HG03175 (cell line): ENCODE results near the gene CBLB.
"Not testable (repeated sequence)": the region's sequence is repeated elsewhere in the genome, so short reads cannot be mapped to it uniquely, and the experiment has no call there.

Experiments
- ATAC-seq: cut with Tn5 transposase; IDR thresholded peaks from one replicate; pipeline ENCODE4 v1.9.1; 2021; ENCODE audit warnings: mild to moderate bottlenecking, moderate library complexity; ENCODE audit not compliant: unreplicated experiment

Gene CBLB

DNA sequence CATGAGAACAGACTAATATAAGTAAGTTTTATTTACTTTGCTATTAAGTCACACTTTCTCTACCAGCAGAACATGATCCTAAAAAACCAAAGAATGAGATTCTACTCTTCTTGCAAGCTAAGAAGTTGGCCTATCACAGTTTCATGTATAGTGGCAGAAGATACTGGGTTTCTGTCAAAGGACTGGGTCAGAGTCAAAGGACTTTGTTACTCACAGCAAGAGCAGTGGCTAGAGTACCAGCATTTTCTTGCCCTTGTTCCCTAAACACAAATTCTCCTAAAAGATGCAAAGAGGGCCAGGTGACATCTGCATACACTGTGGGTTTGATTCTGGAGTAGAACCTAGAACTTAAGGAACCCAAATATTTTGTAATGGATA is 105.2 kb downstream of the CBLB start:
- no peak for ATAC-seq

- no peak for ATAC-seq
Observed at GRCh38 chr3:105762749-105763658, 105.8 kb downstream of the CBLB start.

- not testable (repeated sequence) for ATAC-seq
Observed at GRCh38 chr3:105762214-105762613, 106.6 kb downstream of the CBLB start.

DNA sequence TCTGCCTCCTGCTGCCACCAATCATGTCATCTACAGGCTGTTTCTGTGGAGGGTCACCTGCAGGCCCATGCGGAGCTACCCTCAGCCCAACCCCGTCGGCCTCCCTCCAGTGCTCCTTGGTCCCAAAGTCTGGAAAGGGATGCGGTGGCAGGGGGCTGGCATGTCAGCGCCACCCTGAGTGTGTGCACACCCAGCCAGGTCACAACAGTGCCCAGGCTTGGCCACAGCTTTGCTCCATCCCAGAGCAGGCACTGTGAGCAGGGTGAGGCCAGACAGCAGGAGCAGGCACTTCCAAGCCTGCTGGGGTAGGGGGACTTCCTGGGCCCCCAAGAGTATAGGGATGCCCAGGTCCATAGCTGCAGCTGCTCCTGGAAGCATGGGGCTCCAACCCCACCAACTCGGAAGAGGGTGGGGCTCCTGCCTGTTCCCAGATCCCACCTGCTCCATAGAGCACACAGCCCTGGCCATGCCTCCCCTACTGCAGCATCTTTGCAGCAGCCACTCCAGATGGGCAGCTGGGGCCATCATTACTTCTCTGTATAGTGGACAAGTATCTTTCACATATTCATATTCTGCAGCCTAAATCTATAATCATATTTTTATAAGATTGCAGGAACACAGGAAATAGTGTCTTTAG is 109.3 kb downstream of the CBLB start:
- no peak for ATAC-seq

- no peak for ATAC-seq
Observed at GRCh38 chr3:105758451-105758850, 110.4 kb downstream of the CBLB start.

DNA sequence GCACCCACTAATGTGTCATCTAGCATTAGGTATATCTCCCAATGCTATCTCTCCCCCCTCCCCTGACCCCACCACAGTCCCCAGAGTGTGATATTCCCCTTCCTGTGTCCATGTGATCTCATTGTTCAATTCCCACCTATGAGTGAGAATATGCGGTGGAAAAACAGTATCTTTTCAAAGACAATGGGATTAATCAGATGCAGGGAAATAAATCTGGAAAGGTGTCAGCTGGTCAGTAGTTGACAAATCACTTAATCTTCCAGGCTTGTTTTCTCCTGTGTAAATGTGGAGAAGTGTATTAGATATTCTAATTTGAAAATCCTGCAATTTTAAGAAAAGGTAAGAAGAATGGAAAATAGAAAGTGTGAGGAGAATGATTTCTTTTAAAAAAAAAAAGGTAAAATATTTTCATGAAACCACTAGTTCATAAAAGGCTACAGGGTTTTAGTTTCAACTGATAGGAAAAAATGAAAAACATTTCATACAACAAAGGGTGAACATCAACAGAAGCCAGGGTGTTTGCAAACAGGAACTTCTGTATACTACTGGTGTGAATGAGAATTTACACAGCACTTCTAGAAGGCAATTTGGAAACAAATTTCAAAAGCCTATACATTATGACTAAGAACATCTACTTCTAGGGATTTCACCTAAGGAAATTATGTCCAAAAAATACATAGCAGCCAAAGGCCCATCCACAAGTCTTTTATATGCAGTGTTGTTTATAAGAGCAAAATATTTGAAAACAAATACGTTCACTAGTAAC is 113.5 kb downstream of the CBLB start:
- no peak for ATAC-seq

DNA sequence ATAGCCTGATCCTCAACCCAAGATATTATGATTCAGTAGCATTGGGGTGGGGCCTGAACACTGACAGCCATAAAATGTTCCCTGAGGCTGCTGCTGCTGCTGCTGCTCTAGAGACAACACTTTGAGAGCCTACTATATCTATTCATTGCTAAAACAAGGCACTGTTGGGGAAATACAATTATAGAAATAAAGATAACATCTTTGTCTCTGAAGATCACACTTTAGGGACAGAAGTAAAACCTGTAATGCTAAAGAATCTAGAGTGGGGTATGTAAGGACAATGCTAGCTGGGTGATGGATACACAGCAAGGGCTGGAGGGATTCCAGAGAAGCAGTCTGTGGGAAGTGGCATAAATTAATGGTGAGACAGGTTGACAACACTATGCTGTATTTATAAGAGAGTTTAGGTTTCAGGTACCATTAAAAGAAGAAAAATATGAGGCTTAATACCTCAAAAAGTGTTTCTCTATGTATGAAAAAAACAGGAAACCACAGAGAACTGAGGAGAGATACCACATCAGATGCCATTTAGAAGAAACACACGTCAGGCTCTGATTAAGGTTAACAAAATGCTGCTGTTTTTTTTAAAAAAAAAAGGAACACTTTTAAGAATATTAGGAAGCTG is 115.9 kb downstream of the CBLB start:
- ATAC-seq: peak; percentile 54

- no peak for ATAC-seq
Observed at GRCh38 chr3:105747696-105748095, 121.1 kb downstream of the CBLB start.

GRCh38 chr3:105747060-105747541 is 121.7 kb downstream of the CBLB start:
- no peak for ATAC-seq

DNA sequence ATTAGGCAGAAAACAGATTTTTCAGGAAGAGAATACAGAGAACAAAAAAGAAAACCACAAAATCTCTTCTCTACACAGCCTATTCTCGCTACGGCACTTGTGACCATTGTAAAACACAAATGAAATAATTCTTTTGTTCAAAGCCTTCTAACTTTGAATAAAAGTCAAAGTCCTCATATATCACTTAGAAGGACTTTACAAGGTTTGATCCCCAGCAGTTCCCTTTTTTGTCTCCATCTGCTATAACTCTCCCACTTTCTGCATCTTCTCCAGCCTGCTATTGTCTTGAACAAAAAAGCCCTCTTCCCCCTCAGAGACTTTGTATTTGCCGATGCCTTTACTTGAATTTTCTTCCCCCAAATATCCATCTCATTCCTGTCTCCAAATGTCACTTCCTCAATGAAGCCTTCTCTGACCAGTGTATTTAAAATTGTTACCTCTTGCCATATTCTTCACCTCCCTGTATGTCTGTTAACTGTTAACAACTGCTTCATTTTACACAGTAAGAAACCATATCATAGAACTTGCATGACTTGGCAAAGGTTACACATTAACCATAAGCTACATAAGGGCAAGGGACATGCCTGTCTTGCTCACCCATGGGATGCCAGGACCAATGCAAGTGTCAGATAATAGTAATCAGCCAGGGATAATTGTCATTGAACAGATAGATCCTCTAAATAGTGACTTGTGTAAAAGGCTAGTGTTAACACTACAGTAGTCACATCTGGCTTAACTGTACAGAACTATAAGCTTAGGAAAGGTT is 122.4 kb downstream of the CBLB start:
- ATAC-seq: peak; percentile 74

DNA sequence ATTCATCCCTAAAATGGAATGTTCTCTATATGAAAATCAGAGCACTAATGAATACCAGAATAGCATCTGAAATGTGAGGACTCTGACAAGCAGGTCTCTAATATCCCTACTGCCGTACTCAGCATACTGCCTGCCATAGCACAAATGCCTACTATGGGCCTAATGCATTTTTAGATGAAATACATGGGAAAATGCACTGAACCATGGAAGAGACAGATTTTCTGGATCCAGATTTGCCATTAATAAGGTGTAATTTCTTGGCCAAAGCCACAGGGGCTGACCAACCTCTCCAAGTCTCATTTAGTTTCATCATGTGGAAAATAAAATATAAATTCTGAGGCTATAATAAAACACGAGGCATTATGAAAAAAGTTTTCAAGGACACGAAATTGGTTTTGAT is 123.8 kb downstream of the CBLB start:
- ATAC-seq: no peak

DNA sequence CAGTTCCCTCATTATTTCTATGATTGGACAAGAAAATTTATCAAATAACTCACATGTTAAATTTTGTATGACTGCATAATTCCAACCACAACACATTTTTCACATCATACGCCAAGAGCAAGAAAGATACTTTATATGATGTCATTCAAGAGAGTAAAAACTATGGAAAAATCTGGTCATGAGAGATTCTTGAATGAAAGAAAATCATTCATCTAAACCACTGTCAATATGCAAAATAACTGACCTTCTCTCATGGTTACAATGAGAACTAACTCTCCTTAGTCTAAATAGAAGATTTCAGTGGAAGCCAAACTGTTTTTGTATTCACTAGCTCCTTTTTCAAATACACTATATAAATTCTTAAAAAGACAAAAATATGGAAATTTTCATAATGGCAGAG is 124.6 kb downstream of the CBLB start:
- ATAC-seq: no peak

- no peak for ATAC-seq
Observed at GRCh38 chr3:105733356-105733755, 135.5 kb downstream of the CBLB start.

DNA sequence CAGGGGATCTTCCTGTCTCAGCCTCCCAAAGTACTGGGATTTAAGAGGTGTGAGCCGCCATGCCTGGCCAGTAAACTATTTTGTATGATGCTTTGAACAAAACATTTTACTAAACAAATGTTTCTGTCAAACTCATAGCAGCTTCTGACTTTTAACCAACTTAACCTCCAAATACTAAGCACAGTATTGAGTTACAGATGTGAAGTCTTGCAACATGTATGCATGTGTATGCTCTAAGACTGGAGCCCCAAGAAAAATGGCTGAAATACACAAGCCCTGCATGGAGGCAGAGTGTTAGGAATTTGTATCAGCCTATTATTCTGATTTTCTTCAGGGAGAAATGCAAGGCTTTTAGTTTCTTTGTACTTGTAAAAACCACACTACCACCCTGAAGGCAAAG is 137.1 kb downstream of the CBLB start:
- ATAC-seq: no peak

DNA sequence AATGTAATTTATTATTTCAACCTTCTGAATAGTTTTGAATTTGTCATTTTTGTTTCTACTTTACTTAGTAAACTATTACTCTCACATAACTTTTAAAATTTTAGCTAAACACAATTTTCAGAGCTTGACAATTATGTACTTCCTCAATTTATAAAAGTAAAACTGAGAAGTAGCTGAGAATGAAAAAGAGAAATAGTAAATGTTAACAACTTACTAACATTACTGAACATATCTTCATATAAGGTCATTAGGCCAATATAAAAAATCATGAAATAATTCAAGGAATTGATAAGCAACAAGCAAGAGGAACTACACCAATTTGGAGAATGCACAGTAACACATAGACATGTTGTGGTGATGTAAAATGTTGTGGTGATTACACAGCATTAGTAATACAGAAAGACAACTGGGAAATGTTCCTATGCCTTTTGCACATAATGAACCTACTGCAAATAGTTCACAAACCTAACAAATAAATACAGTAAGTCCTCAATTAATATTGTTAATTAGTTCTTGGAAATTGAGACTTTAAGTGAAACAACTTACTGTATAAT is 137.9 kb downstream of the CBLB start:
- ATAC-seq: no peak

DNA sequence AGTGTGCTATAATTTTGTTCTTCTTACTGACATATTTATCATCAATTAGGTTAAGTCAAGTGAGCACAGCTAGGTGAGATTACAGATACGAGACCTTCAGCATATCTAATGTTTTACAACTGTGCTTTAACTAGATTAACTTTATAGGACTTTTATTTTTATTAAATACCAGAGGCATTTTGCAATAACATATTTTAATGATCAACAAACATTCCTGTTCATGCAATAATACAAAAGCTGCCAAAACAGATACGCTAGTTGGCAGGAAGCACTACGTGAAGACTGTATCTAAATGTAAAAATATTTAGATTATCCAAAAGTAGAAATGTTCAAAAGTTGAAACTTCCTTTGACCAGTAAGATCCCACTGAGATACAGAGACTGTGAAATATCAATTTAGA is 139.1 kb downstream of the CBLB start:
- ATAC-seq: no peak

DNA sequence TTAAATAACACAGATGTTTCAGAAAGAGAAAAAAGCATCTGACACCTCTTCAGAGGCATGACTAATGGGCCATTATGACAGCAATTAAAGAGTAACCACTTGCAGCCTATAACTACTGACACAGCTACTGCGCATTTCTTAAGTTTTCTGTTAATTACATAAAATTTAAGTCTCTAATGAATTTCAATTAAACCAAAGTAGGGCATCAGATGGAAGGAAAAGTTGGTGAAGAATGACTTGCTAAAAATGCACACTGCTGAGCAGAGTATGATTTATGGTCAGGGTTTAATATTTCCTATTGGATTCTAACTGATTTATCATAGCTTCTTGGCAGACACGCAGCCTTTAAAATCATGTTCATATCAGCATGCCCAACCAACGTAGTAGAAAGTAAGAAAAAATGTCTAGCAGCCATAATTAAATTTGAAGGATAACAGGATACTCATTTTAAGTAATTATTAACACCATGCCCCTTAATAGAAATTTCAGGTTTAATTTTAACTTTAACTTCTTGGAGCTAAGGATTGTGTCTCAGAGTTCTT is 140.0 kb downstream of the CBLB start:
- ATAC-seq: no peak

DNA sequence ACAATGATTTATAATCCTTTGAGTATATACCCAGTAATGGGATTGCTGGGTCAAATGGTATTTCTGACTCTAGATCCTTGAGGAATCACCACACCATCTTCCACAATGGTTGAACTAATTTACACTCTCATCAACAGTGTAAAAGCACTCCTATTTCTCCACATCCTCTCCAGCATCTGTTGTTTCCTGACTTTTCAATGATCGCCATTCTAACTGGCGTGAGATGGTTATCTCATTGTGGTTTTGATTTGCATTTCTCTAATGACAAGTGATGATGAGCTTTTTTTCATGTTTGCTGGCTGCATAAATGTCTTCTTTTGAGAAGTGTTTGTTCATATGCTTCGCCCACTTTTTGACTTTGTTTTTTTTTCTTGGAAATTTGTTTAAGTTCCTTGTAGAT is 141.8 kb downstream of the CBLB start:
- not testable (repeated sequence) for ATAC-seq

GRCh38 chr3:105722943-105723556 is 145.8 kb downstream of the CBLB start:
- ATAC-seq: peak; percentile 100
